ENCODE data around the gene PCDHGB3. TPM values are rescaled to one million over a fixed set of nuclear protein-coding genes. Genes with fewer than 3 reads are reported as not detected.

The PCDHGB3 gene
- total and polyA plus RNA-seq, 9 of the 15 experiments (the other 6 are each of a cell fraction or from before 2014, with no cell fraction given): 0.05 to 0.19 (median 0.11) TPM; not detected in 2

- peak; percentile 40; the same call in 1 of the 2 replicates for TF ChIP-seq REST (IDR thresholded peaks at IDR 0.05; ENCODE audit: borderline replicate concordance)
- no peak for TF ChIP-seq REST (CRISPR knock-in tag; IDR thresholded peaks at IDR 0.05; ENCODE audit: low read depth)
- TF ChIP-seq PKNOX1 (IDR thresholded peaks at IDR 0.05): peak; percentile 55
- 0 out of 2 replicates have a peak, but pooled peaks have one; percentile 29 for TF ChIP-seq ZNF766 (CRISPR knock-in tag; conservative IDR thresholded peaks at IDR 0.05)
- TF ChIP-seq, protein P1, sequence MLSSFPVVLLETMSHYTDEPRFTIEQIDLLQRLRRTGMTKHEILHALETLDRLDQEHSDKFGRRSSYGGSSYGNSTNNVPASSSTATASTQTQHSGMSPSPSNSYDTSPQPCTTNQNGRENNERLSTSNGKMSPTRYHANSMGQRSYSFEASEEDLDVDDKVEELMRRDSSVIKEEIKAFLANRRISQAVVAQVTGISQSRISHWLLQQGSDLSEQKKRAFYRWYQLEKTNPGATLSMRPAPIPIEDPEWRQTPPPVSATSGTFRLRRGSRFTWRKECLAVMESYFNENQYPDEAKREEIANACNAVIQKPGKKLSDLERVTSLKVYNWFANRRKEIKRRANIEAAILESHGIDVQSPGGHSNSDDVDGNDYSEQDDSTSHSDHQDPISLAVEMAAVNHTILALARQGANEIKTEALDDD (IDR thresholded peaks at IDR 0.05): peak; percentile 33; the same call in 1 of the 2 replicates
- TF ChIP-seq RUNX1 (IDR thresholded peaks at IDR 0.05; ENCODE audit: low read depth): no peak
- TF ChIP-seq GATA2 (CRISPR knock-in tag; IDR thresholded peaks at IDR 0.05): peak; percentile 51; the same call in 1 of the 2 replicates
- peak; percentile 93 for TF ChIP-seq HNRNPLL (IDR thresholded peaks at IDR 0.05; ENCODE audit: low read depth, low read length, poor library complexity, severe bottlenecking)
- TF ChIP-seq JUND (IDR thresholded peaks at IDR 0.05; ENCODE audit: borderline replicate concordance, low read depth, low read length): peak; percentile 24; the same call in 1 of the 2 replicates
- no peak for TF ChIP-seq JUND (tag; IDR thresholded peaks at IDR 0.05; ENCODE audit: borderline replicate concordance, low read depth, low read length)
- no peak for TF ChIP-seq ZNF445 (CRISPR knock-in tag; IDR thresholded peaks at IDR 0.05; ENCODE audit: low read depth)
- no peak for TF ChIP-seq RCOR1 (IDR thresholded peaks at IDR 0.05; ENCODE audit: borderline replicate concordance in 1 of 2, low read depth in 2 of 2, low read length in 2 of 2)
- TF ChIP-seq, protein P2, sequence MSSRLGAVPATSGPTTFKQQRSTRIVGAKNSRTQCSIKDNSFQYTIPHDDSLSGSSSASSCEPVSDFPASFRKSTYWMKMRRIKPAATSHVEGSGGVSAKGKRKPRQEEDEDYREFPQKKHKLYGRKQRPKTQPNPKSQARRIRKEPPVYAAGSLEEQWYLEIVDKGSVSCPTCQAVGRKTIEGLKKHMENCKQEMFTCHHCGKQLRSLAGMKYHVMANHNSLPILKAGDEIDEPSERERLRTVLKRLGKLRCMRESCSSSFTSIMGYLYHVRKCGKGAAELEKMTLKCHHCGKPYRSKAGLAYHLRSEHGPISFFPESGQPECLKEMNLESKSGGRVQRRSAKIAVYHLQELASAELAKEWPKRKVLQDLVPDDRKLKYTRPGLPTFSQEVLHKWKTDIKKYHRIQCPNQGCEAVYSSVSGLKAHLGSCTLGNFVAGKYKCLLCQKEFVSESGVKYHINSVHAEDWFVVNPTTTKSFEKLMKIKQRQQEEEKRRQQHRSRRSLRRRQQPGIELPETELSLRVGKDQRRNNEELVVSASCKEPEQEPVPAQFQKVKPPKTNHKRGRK (tag; IDR thresholded peaks at IDR 0.05): no peak
Measured at GRCh38 chr5:141326088-141326854, 43.8 kb upstream of the PCDHGB3 start (continued).

Measured in K562 (cell line).